NCI-H128 (cell line): Measurements from ENCODE around the gene ATP6V0A1.
A peak's percentile ranks its signal among the peaks of the same experiment; 100 is the strongest.
"Not testable (repeated sequence)": the region's sequence is repeated elsewhere in the genome, so short reads cannot be mapped to it uniquely, and the experiment has no call there.

ENCODE experiments used
- DNase-seq: peaks from one replicate; lab custom pipeline; 2025; ENCODE audit not compliant: unreplicated experiment; lab: John Stamatoyannopoulos, UW

Gene ATP6V0A1

DNA sequence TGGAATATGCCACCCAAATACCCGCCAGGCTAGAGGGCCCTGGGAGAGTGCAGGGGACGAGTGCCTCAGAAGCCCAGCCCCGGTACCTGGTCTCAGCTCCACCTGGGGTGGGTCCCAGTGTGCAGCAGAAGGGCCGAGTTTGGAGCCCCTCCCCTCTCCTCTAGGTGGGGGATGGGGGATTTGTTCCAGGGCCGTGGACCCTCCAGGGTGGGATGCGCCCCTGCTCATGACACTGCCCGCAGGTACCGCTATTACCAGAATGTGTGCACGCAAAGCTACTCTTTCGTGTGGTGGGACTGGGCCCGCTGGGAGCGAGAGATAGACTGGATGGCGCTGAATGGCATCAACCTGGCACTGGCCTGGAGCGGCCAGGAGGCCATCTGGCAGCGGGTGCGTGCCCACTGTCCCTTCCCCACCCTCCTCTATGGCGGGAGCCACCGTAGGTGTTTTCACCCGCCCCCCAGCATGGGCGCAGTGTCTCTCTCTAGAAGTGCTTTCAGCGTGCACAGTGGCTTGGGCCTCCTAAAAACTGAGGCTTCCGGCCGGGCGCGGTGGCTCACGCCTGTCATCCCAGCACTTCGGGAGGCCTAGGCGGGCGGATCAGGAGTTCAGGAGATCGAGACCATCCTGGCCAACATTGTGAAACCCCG is 78.6 kb downstream of the ATP6V0A1 start:
- no peak for DNase-seq

GRCh38 chr17:42537826-42538451 is 79.3 kb downstream of the ATP6V0A1 start:
- no peak for DNase-seq

DNA sequence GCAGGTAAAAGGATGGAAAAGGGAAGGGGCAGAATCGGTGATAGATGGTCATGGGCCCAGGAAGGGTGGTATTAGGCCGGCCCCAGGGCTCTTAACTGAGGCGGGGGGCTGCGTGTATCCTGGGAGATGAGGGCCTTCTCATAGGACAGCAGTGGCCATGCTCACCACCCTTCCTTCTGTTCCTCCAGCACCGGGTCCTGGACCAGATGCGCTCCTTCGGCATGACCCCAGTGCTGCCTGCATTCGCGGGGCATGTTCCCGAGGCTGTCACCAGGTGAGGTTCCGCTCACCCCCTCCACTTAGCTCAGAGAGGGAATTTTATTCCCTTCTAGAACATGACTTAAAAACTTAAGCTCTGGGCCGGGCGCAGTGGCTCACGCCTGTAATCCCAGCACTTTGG is 79.8 kb downstream of the ATP6V0A1 start:
- DNase-seq = no peak

- not testable (repeated sequence) for DNase-seq
These were observed 81.9 kb downstream of the ATP6V0A1 start for GRCh38 chr17:42540558-42540957.

GRCh38 chr17:42541041-42541833 is 82.6 kb downstream of the ATP6V0A1 start:
- DNase-seq = no peak

DNA sequence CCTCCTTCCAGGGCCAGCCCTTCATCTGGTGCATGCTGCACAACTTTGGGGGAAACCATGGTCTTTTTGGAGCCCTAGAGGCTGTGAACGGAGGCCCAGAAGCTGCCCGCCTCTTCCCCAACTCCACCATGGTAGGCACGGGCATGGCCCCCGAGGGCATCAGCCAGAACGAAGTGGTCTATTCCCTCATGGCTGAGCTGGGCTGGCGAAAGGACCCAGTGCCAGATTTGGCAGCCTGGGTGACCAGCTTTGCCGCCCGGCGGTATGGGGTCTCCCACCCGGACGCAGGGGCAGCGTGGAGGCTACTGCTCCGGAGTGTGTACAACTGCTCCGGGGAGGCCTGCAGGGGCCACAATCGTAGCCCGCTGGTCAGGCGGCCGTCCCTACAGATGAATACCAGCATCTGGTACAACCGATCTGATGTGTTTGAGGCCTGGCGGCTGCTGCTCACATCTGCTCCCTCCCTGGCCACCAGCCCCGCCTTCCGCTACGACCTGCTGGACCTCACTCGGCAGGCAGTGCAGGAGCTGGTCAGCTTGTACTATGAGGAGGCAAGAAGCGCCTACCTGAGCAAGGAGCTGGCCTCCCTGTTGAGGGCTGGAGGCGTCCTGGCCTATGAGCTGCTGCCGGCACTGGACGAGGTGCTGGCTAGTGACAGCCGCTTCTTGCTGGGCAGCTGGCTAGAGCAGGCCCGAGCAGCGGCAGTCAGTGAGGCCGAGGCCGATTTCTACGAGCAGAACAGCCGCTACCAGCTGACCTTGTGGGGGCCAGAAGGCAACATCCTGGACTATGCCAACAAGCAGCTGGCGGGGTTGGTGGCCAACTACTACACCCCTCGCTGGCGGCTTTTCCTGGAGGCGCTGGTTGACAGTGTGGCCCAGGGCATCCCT is 84.8 kb downstream of the ATP6V0A1 start:
- no peak for DNase-seq

DNA sequence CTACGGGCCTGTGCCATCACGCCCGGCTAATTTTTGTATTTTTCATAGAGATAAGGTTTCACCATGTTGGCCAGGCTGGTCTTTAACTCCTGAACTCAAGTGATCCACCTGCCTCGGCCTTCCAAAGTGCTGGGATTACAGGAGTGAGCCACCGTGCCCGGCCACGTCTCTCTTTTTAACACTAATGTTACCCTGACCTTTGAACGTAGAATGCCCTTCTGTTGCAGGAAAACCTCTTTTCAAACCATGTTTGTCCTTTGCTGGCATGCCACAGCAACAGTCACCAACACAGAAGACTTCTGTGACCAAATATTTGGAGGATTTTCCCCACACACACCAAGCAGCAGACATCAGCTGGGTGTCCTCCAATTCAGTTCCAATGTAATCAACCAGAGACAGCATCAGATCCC is 86.2 kb downstream of the ATP6V0A1 start:
- DNase-seq = no peak

- not testable (repeated sequence) for DNase-seq
These were observed 87.3 kb downstream of the ATP6V0A1 start for GRCh38 chr17:42545755-42546505.

- no peak for DNase-seq
These were observed 88.4 kb downstream of the ATP6V0A1 start for GRCh38 chr17:42547001-42547461.

DNA sequence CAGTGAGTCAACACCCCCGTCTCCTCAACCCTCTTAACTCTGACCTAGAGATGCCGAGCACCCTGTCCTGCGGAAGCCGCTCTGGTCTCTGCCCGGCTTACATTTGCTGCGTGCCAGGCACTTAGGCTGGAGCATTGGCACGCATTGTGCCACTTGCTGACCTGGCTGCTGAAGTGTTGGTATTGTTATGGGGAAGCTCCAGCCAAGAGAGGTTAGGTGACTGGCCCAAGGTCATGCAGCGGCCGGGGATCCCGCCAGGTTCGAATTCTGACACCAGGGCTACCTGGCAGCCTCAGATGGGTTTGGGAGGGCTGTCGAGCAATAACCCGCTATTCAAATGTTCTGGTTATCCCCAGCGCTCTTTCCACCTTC is 89.0 kb downstream of the ATP6V0A1 start:
- DNase-seq = no peak

GRCh38 chr17:42548070-42548837 is 89.6 kb downstream of the ATP6V0A1 start:
- DNase-seq = no peak

DNA sequence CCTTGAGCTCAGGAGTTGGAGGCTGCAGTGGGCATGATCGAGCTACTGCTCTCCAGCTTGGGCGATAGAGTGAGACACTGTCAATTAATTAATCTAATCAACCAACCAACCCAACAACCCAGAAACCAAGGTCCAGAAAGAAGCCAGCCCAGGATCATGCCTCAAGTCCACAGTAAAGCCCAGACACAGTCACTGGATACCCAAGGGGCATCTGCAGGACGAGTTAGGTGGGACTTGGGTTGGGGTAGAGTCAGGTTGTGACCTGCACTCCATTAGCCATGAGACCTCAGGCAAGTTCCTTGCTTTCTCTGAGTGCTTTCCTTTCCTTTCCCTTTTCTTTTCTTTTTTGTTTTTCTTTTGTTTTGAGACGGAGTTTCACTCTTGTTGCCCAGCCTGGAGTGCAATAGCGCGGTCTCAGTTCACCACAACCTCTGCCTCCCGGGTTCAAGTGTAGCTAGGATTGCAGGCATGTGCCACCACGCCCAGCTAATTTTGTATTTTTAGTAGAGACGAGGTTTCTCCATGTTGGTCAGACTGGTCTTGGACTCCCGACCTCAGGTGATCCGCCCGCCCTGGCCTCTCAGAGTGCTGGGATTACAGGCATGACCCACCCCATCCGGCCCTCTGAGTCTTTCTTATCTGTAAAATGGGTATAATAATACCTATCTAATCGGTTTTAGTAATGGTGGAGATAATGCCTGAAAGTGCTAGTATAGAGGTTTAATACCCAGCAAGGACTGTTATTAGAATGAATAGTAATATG is 90.5 kb downstream of the ATP6V0A1 start:
- DNase-seq = no peak

DNA sequence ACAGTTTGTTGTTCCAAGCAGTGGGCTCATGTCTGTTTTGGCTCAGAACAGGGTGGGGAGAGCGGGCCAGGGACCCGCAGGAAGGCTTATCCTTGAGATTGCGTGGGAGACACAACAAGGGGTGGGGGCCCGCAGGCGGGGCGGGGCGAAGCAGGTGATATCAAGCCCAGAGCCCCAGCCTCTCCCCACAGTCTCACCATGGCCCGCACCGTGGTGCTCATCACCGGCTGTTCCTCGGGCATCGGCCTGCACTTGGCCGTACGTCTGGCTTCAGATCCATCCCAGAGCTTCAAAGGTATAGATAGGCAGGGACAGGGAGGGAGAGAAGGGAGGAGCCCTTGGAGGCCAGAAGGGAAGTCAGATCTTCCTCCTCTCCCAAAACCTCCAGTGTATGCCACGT is 94.1 kb downstream of the ATP6V0A1 start, which contains the start of gene HSD17B1:
TSS of gene HSD17B1 (plus strand) at position 188 of the 400 bp plus-strand sequence. CDS start at position 199, 11 bp downstream.
- DNase-seq = not testable (repeated sequence)

DNA sequence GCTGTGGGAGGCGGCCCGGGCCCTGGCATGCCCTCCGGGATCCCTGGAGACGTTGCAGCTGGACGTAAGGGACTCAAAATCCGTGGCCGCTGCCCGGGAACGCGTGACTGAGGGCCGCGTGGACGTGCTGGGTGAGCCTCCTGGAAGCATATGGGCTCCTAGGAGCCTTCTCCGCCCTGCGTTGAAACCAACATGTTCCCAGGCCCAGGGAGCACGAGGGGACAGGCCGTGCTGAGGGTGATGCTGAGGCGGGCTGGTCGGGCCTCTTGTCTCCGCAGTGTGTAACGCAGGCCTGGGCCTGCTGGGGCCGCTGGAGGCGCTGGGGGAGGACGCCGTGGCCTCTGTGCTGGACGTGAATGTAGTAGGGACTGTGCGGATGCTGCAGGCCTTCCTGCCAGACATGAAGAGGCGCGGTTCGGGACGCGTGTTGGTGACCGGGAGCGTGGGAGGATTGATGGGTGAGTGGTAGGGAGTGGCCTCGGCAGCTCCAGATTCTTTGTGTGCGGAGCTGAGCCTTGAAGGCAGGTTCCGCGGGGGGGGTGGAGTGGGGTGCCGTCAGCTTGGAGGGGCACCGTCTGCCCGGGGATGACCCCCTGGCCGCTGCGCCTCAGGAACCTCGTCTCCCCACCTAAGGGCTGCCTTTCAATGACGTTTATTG is 94.6 kb downstream of the ATP6V0A1 start:
- no peak for DNase-seq

DNA sequence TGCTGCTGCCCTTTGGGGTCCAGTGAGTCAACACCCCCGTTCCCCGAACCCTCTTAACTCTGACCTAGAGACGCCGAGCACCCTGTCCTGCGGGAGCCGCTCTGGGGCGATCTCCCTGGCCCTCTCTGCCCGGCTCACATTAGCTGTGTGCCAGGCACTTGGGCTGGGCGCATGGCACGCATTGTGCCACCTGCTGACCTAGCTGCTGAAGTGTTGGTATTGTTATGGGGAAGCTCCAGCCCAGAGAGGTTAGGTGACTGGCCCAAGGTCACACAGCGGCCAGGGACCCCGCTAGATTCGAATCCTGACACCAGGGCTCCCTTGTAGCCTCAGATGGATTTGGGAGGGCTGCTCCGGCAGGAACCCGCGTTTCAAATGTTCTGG is 95.2 kb downstream of the ATP6V0A1 start:
- no peak for DNase-seq

GRCh38 chr17:42554250-42555121 is 95.8 kb downstream of the ATP6V0A1 start:
- peak; percentile 35 for DNase-seq

GRCh38 chr17:42555122-42555622 is 96.5 kb downstream of the ATP6V0A1 start:
- DNase-seq = no peak
